AG20443 (cell line): ENCODE measurements around the gene SPRR5.

ENCODE experiments used
- DNase-seq: peaks from one replicate; pipeline ENCODE4 v3.0.0; 2012; ENCODE audit warnings: low spot score, mixed read lengths

SPRR5 gene

DNA sequence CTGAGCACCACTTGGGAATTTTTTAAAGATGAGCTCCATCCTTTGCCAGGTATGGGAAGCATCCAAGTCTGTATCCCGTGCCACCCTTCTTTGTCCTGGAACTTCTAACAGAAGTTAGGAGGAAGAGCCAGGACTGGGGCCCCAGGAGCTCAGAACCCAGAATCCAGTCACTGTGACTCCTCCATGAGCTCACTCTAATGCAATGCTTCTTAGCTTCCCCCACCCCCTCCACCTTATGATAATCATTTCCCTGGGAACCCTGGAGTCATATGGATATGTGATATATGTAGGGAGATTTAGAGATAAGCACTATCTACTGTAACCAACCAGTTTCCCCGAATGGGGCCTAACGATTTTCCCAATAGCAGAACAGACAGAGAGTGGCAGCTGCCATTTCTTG, 758 bp upstream of the SPRR5 start:
- no peak for DNase-seq

DNA sequence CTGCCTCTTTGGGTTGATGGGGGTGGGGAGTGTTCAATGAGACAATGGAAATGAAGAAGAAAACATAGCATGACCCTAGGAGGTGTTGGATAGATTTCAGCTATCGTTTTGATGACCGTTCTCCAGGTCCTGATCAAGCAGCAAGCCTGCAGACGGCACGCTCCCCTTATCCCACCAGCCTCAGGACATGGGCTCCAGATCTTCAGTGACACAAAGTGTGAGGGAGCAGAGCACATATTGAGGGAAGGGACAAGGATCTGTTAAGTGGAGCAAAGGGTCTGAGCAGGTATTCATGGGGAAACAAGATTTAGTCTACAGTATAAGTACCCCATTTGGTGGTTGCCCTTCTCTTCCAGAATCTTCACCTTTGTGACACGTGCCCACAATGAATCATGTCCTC, 4.7 kb downstream of the SPRR5 start:
- DNase-seq: no peak

DNA sequence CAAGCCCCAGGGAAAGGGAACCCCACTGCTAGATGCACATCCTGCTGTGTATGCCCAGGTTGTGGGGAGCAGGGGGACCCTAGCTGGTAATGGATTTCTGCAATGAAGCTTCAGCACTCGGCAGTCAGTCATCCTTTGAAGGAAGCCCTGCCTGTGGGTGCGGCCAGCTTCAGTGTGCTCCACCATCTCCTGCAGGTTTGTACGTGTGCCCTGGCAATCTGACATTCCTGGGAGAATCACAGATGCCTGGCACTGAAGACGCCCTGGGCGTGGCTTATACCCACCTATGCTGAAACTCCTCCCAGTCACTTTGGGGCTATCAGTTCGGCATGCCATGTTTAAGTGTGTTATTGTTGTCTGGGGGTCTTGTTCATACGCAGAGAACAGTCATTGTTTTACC, 6.8 kb downstream of the SPRR5 start:
- no peak for DNase-seq

DNA sequence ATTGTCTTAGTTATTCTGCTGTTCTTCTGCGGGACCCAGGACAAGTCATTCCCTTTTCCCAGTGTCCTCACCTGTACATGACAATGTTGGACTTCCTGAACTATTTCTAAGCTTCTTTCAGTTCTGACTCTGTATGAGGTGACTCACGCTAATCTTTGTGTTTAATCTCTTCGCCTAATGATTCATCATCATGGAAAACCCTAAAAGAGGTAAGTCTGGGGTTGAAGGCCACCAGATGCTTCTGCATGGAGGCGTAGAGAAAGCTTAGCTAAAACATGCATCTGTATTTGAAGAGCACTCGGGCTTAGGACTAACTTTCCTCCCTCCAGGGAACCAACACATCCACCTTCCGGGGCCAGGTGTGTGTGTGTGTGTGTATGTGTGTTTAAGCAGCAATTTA, 7.4 kb downstream of the SPRR5 start:
- no peak for DNase-seq

DNA sequence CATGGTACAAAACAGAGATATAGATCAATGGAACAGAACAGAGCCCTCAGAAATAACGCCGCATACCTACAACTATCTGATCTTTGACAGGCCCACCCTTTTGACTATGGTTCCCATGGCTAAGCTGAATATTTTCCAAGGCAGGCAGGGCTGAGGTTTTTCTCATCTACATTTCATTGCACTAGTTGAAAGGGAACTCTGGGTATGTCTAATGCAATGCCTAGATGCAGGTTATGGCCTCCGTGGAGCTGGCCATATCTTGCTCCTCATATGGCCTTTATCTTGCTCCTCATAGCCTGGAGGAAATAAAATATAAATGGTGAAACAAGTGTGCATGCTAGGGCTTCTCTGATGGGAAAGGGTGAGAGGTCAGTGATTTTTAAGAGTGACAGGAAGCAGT, 10.6 kb downstream of the SPRR5 start:
- no peak for DNase-seq

DNA sequence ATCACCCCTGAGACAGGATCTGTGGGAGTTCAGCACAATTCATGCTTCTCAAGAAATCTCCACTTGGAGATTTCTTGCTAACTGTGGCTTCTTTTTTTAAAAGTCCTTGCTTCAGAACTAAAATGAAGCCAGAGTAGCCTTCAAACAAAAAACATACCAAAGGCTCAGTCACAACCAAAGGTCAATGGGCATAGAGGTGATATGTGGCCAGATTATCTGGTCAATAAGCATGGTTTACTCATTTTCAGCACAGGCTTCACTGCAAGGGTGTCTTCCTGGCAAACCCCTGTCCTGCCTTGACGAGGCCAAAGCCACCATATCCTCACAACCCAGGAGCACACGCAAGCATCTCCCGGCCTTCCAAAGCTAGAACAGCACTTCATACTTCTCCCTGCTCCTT, 12.3 kb downstream of the SPRR5 start:
- DNase-seq: no peak

DNA sequence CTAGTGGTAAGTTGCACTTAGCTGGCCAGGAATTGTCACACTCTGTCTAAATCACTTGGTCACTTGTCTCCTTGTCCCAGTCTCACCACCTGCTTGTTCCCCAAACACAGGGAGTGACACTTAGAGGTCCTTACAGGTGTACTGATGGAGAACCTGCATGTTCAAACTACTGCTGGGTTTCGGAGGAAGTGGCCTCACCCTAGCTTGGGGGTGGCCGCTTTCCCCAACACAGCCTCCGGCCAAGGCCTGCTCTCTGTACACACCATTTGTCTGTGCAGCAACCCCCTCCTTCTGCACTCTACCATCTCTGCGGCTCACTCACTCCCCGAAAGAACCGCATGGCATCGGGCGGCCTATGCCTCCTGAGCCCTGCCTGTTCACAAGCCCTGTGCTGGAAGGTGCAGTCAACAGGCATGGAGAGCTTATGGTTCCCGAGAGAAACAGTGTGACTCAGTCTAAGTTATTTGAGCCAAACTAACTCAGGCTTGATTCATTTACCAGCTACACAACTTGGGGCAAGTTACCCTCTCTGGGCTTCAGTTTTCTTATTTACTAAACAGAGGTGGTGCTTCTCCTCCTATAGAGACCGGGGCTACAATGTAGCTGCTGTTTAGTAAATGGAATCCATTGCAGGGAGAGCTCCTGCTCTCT, 12.9 kb downstream of the SPRR5 start:
- no peak for DNase-seq

DNA sequence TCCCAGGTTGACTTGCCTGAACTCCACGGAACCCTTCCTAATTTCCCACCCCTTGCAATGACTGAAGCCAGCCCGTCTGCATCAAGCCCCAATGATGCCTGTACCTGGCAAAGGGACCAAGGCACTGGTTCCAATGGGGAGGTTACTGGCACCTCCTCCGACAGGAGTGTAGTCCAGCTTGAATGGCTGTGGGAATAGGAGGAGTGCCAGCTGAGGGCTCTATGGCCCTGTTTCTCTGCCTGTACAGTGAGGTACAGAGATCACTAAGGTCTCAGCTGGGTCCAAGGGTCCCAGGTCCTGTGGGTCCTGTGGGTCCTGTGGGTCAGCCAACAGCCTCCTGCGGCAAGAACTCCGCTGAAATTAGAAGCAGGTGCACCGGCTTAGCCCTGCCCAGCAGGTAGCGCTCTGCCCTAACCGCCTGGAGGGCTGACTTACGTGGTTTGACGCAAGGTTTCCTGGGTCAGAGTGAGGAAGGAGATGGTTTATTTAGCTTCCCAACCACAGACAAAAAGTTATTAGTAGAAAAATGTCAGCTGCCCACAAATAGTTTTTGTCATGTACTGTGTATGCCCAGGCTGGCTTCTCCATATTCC, 13.5 kb downstream of the SPRR5 start:
- DNase-seq: no peak

DNA sequence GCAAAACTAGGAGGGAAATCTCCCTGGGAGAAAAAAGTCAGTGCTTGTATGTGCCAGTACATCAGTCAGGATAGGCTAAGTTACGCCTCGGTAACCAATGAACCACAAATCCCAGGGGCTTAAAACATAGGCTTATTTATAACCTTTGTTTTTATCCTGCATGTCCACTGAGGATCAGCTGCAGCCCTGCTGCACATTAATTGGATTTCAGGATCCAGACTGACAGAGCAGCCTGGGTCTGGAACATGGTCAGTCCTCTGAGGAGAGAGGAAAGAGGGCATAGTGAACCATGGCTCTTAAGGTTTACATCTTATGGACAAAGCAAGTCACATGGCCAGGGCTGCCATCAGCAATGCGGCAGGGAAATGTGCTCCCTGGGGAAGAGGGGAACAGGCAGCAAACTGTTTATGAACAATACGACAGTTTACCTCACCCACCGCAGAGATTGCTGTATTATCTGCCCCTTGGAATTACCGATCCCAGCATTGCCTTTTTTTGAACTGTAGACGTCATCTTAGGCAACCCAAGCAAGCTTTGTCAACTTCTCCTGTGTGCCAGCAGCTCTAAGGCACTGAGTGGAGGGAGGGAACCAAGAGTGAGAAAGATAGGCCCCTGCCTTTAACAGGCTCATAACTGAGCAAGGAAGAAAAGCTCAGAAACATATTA, 14.4 kb downstream of the SPRR5 start:
- no peak for DNase-seq

DNA sequence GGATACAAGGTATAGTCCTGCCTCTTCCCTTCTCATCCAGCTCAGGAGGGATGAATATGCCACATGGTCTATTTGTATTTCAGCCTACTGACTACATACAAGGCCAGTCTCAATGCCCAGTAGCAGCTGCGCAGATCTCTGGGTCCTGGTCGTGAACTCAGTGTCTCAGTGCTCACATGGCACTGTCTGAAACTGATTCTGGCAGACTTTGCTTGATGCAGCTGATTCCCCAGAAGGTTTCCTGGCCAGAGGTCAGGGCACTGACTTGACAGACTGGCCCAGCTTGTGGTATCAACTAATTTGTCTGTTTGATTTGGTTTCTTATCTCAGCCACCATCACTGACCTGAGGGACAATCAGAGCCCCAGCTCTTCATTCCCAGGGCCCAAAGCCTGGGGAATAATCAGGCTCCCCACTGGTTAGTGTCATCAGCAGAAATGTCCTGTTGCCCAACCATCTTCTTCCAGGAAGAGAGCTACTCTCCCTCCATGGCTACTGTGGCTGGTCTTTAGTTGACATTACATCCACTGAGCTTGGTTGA, 15.9 kb downstream of the SPRR5 start:
- no peak for DNase-seq

DNA sequence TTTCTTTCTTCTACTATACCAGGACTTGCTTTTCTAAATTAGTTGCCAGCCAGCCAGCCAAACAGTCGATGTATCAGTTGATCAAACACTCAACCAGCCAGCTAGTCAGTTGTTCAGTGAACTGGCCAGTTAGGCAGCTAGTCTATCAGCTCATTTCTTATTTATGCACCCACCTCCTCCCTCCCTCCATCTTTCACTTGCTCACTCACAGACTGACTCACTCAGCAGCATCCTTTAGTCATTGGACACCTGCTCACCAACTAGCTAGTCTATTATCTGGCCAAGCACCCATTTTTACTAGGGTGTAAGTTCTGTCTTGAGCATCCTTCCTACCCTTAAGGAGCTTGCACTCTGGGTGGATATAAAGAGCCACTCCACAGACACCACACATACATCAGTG, 17.5 kb downstream of the SPRR5 start:
- no peak for DNase-seq

DNA sequence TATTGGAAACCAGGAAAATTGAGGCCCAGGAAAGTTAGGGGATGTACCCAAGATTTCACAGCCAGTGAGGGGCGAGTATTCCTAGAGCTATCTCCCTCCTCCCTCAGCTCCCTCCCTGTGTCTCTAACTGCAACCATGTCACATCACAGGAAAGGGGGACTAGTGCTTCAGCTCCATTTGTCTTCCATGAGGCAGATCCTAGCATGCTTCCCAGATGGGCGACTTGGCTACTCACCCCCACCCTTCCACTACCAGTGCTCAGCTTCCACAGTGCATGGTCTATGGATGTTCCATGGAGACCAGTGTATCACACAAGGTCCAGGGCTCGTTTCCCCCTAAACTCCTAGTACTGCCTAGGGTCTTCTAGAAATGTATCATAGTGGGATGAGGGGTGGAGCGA, 18.8 kb downstream of the SPRR5 start:
- DNase-seq: no peak

DNA sequence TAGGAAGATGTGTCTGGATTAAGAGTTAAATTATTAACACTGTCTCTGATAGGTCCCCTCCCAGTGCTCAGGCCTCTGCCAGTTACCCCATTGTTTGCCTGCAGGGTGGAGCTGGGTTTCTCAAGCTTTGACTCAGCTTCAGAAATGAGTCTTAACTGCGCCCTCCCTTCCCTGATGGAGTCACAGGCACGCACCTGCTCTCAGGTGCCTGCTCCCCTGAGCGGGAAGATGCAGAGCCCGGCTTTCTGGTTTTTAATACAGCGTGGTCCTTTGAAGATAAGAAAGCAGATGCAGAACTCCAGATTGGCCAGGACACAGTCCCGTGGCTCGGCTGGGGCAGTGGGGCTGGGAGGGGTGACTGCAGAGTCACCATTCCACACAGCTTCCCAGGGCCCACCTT, 20.2 kb downstream of the SPRR5 start:
- no peak for DNase-seq

DNA sequence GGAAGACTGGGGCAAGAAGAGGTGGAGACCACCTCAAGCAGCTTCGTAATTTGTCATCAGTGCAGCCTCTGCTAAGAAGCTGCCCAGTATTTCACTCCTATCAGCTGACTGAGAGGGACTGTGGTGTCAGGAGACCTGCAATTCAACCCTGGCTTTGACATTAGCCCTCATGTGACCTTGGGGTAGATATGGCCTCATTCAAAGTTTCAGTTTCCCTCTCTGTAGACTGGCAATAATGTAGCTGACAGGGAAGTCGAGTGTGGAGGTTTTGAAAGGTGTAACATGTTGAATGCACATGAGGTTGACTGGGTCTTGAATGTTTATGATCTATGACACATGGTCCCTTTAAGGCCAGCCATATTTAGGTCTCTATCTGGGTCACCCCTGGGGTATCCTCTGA, 21.2 kb downstream of the SPRR5 start:
- DNase-seq: no peak

DNA sequence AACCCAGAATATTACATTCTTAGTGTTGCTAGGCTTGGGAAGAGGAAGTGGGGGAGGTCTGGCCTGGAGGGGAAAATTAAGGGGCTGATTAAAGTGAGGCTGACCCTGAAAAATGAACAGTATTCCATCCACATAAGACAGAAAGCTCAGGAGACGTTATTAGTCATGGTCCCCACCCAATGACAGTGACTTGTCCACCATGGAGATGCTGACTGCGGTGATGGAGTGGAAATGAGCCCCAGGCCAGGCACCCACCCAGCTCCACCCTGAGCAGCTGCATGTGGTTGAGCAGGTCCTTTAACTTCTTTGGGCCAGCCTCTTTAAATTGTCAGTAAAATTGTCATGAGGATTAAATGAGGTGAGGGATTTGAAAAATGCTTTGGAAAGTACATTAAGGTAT, 22.0 kb downstream of the SPRR5 start:
- no peak for DNase-seq

DNA sequence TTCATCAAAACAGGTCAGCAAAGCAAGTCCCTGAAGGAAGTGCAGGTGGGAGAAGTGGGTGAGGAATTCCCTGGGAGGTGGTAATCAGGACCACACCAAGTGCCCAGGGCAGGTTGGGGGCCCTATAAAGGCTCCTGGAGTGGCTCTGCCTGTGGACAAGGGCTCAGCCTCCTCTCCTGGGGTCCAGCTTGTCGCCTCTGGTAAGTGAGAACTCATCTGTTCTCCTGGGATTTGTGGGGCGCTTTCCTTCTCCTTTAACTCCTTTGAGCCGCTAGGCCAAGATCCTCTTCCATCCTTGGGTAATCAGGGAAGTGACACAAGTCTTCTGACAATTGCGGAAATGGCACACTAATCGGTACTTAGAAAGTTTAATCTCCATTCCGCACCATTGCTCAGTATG, 23.5 kb downstream of the SPRR5 start, which contains the start of gene SPRR4:
SPRR4 (plus strand) TSS at position 154 of the 400 bp plus-strand sequence. CDS start 1,243 bp downstream, outside the sequence.
- no peak for DNase-seq

DNA sequence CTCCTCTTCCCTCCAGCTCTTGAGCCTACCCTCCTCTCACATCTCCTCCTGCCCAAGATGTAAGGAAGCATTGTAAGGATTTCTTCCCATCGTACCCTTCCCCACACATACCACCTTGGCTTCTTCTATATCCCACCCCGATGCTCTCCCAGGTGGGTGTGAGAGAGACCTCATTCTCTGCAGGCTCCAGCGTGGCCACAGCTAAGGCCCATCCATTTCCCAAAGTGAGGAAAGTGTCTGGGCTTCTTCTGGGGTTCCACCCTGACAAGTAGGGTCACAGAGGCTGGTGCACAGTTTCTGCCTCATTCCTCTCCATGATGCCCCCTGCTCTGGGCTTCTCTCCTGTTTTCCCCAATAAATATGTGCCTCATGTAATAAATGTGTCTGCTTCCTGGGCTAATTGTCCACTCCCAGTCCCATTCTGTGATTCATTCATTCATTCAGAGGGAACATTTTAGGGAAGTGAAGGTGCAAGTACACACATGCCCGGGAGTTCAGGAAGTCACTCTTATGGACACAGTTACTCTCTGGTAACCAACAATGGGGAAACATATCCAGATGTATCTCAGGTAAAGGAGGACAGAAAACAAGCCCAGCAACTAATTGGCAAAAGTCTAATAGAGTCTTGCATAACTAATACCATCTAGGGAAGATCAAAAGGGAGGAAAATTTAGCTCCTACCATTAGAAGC, 25.3 kb downstream of the SPRR5 start:
- DNase-seq: no peak

DNA sequence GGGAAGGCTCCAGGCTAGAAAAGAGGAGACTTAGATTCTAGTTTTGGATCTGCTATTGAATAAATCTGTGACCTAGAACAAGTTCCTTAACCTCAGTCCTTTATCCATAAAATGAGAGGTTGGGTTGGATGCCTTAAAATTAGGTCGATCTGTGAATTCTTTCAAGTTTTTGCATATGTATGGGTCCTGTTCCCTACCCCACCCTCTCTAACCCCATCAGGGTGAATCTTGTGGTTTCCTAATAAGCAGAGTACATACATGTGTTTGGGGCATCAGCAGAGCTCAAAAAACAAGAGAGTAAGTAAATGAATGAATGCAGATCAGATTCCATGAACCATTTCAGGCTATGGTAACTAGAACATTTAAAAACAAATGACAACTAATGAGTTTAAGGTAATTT, 29.7 kb downstream of the SPRR5 start:
- no peak for DNase-seq

DNA sequence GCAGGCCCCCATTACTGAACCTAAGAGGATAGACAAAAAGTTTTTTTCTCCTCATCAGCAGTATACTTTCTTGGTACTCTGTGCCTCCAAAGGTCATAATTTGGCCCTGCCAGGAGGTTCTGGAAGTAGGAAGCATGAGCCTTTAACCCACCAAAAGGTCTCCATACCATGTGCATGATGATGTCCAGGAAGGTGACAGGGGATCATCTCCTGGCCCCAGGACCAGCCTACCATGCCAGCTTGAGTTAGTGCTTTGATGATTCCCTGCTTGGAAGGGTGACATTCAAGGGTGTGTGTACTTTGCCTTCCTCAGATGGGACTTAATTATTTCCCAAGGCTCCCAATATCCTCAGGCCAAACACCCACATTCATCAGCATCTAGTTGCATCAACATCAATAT, 30.6 kb downstream of the SPRR5 start:
- no peak for DNase-seq

DNA sequence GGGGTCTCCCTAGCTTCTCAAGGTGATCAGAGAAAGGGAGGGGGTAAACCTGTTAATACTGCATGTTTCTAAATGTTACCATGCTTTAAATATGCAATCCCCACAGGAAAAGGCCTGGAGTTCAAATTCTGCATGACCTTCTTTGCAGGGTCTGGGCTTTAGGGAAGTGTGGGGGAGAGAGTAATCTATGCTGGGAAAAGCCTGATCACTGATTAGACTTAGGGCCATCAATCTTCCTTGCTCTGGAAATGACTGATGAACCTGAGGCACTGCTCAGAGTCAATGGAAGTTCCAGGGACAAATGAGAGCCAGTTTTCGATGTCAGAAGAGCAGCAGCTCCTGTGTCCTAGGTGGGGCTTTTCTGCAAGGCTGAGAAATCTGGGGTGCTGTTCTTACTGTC, 33.7 kb downstream of the SPRR5 start:
- DNase-seq: no peak

DNA sequence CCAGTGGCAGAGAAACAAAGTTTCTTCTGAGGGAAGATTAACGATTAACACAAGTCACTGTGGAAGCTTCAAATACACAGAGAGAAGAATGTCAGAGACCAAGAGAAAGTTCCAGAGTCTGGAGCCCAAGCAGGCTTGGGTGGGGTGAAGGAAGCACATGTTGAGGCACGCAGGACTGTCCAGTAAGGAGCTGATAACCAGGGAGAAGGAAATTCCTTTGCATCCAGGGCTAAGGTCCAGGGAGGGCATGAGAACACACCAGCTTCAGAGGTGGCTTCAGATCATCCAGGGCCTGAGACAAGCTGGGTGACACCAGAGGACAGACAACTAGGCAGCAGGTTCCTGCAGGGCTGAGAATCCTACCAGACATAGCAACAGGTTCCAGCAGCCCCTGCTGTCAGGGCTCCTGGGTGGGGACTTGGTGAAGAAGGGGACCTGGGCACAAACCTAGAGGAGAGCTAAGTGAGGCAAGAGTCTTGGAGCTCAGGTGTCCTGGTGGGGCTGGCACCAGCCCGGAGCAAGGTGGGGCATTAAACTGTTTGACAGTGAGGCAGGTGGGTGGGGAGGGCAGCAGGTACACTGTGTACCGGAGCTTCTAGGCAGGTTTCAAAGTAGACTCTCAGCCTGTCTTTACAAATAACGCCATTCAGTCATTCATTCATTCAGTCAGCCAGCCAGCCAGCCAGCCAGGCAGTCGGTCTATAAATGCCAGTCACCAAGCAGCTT, 34.3 kb downstream of the SPRR5 start:
- no peak for DNase-seq

DNA sequence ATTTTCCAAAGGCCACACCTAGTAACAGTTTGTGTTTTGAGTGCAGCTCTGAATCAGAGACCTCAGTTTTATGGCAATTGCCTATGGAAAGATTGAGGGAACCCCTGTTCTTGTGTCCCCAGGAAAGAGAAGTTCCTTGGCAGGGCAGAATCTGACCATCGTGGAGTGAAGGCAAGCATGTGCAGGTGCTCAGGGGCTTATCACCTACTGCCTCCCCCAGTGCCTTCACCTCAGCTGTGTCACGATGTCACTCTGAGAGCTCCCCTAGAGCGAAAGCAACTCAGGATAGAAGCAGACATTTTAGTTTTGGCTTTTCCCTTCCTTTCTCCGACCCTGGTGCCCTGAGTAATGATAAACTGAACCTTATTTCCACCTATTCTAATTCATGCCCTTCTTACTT, 35.1 kb downstream of the SPRR5 start:
- DNase-seq: no peak
